RWPE1 (cell line): ENCODE data around the gene LAMA2.

Experiments used
- CTCF ChIA-PET: fragments of 350-600 bp; sonication (Branson Sonifier 250); formaldehyde crosslinking; extraction: SDS; loops from one replicate; lab custom pipeline; 2021; lab: Yijun Ruan, JAX
- POLR2A ChIA-PET: fragments of 400-600 bp; formaldehyde crosslinking; extraction: SDS; loops from one replicate; lab custom pipeline; 2020; ENCODE audit warnings: antibody characterized with exemption; ENCODE audit not compliant: low non-redundant PET; lab: Yijun Ruan, JAX
- DNase-seq: peaks from one replicate; pipeline ENCODE4 v3.0.0; 2012; ENCODE audit warnings: low spot score
- H3K27ac ChIP-seq: fragments of 450-650 bp; 2 replicates; pipeline ENCODE4 v1.5.1; 2017
- CTCF ChIP-seq: fragments of 450-650 bp; conservative IDR thresholded peaks from 2 replicates; pipeline ENCODE4 v1.5.1; 2017; ENCODE audit warnings: low read depth, mild to moderate bottlenecking

Gene LAMA2

GRCh38 chr6:129350278-129350677, 467.3 kb downstream of the LAMA2 start:
- no peak for DNase-seq
- POLR2A ChIA-PET = no interaction called here
- CTCF ChIA-PET = no interaction called here
- H3K27ac ChIP-seq = no peak overlapping the region
- TF ChIP-seq CTCF = no peak

- ChIA-PET POLR2A (no interaction called here), CTCF (no interaction called here)
- TF ChIP-seq CTCF = no peak
- DNase-seq = no peak
- H3K27ac ChIP-seq = no peak overlapping the region
Observed at GRCh38 chr6:129351807-129352206, 468.9 kb downstream of the LAMA2 start.

GRCh38 chr6:129353067-129353466, 470.1 kb downstream of the LAMA2 start:
- DNase-seq = peak; percentile 50
- peak overlapping the region; percentile 47 for H3K27ac ChIP-seq
- ChIA-PET CTCF (no interaction called here), POLR2A (no interaction called here)
- TF ChIP-seq CTCF = no peak

GRCh38 chr6:129356129-129356528, 473.2 kb downstream of the LAMA2 start:
- no peak overlapping the region for H3K27ac ChIP-seq
- no peak for TF ChIP-seq CTCF
- POLR2A ChIA-PET = no interaction called here
- DNase-seq = no peak
- CTCF ChIA-PET = no interaction called here

- no peak overlapping the region for H3K27ac ChIP-seq
- POLR2A ChIA-PET = no interaction called here
- CTCF ChIA-PET = no interaction called here
- no peak for DNase-seq
- no peak for TF ChIP-seq CTCF
Observed at GRCh38 chr6:129359811-129360681, 477.1 kb downstream of the LAMA2 start.

GRCh38 chr6:129360682-129360955, 477.7 kb downstream of the LAMA2 start:
- ChIA-PET CTCF (no interaction called here), POLR2A (no interaction called here)
- no peak for DNase-seq
- no peak overlapping the region for H3K27ac ChIP-seq
- no peak for TF ChIP-seq CTCF
